ENCODE results near the gene EID2B.
A peak's percentile ranks its signal among the peaks of the same experiment; 100 is the strongest.

Gene EID2B

DNA sequence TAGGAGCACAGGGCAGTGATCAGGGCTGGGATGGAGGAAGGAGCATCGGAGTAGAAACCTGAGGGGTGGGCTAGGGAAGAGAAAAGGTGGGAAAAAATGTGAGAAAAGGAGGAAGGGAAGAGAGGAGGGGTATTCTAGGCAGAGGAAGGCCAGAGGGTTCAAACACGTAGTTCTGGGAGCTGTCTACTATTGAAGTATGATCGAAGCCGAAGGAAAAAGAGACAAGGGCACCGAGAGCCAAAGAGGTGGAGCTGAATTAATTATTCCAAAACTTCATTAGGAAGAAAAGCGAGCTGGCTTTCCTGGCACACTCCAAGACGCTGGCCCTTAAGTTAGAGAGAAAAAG lies 26.1 kb downstream of the EID2B start:
- no peak for TF ChIP-seq CTCF (IDR thresholded peaks at IDR 0.05; ENCODE audit: low read depth, low read length, missing control alignments)
- no peak for DNase-seq (ENCODE audit: extremely low read depth, low read depth)
- H3K4me3 ChIP-seq (replicated peaks; ENCODE audit: low read depth, low read length) = no peak overlapping the region

DNA sequence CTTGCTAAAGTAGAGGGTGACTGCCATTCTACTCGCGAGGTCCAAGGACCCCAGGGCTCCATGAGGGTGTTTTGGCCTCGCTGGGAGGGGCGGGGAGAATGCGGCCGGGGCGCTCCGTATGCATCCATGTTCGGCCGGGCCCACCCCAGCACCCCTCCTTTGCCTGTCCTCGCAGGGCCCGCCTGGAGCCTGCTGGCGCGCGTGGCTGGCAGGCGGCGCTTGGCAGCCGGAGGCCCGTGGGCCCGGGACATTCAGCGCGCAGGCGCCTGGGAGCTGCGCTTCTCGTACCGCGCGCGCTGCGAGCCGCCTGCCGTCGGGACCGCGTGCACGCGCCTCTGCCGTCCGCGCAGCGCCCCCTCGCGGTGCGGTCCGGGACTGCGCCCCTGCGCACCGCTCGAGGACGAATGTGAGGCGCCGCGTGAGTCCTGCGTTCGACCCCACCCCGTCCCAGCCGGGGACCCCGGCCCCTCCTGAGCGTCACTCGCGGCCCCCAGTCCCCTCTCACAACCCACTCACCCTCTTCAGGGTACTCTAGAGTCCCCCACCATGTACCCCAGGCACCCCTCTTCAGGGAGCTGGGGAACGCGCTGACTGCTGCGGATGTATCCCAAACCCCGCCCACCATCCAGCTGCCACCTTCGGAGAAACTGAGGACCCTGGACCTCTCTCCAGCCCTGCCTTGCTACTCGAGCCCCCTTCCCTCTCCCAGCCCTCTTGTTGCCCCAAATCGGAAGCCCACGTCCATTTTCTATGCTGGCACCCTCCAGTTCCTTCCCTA lies 29.8 kb downstream of the EID2B start:
- H3K4me3 ChIP-seq (replicated peaks; ENCODE audit: low read depth, low read length) = no peak overlapping the region
- DNase-seq (ENCODE audit: extremely low read depth, low read depth) = no peak
- TF ChIP-seq CTCF (IDR thresholded peaks at IDR 0.05; ENCODE audit: low read depth, low read length, missing control alignments) = peak; percentile 60

- no peak overlapping the region for H3K4me3 ChIP-seq (replicated peaks; ENCODE audit: low read depth, low read length)
- TF ChIP-seq CTCF (IDR thresholded peaks at IDR 0.05; ENCODE audit: low read depth, low read length, missing control alignments) = no peak
- DNase-seq (ENCODE audit: extremely low read depth, low read depth) = no peak
Observed at GRCh38 chr19:39501340-39501739, 31.3 kb downstream of the EID2B start.

- no peak for TF ChIP-seq CTCF (IDR thresholded peaks at IDR 0.05; ENCODE audit: low read depth, low read length, missing control alignments)
- no peak for DNase-seq (ENCODE audit: extremely low read depth, low read depth)
- no peak overlapping the region for H3K4me3 ChIP-seq (replicated peaks; ENCODE audit: low read depth, low read length)
Observed at GRCh38 chr19:39500543-39500942, 32.1 kb downstream of the EID2B start.

- TF ChIP-seq CTCF (IDR thresholded peaks at IDR 0.05; ENCODE audit: low read depth, low read length, missing control alignments) = no peak
- H3K4me3 ChIP-seq (replicated peaks; ENCODE audit: low read depth, low read length) = no peak overlapping the region
- no peak for DNase-seq (ENCODE audit: extremely low read depth, low read depth)
Observed at GRCh38 chr19:39499932-39500331, 32.7 kb downstream of the EID2B start.

DNA sequence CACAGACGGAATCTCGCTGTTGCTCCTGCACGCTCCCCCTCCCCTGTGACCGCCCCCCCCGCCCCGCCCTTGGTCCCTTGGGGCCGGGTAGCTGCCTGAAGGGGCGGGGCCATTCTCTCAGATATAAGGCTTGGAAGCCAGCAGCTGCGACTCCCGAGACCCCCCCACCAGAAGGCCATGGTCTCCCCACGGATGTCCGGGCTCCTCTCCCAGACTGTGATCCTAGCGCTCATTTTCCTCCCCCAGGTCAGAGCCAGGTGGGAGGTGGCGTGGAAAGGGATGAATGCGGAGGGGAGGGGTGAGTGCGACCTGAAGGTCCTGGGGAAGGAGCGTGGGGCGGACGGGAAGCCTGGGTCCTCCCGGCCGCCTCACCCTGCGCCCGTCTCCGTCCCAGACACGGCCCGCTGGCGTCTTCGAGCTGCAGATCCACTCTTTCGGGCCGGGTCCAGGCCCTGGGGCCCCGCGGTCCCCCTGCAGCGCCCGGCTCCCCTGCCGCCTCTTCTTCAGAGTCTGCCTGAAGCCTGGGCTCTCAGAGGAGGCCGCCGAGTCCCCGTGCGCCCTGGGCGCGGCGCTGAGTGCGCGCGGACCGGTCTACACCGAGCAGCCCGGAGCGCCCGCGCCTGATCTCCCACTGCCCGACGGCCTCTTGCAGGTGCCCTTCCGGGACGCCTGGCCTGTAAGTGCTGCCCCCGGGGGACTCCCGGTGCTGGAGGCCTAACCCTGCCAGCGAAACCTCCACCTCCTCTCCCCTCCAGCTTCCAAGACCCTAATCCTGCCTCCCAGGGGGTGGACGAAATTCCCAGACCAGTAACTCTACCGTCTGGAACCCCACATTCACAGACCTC lies 33.6 kb downstream of the EID2B start, which contains the start of gene DLL3:
DLL3 (plus strand) TSS at position 150 of the 845 bp plus-strand sequence; CDS start at position 178, 28 bp downstream.
- peak within 1 kb of the TSS; percentile 25 for H3K4me3 ChIP-seq (replicated peaks; ENCODE audit: low read depth, low read length)
- no peak for TF ChIP-seq CTCF (IDR thresholded peaks at IDR 0.05; ENCODE audit: low read depth, low read length, missing control alignments)
- DNase-seq (ENCODE audit: extremely low read depth, low read depth) = no peak
